HepG2 (cell line): ENCODE data around the gene ZBTB7A. TPM values are rescaled to one million over a fixed set of nuclear protein-coding genes. Genes with fewer than 3 reads are reported as not detected.

Experiments
- DZIP1 ChIP-seq: sonication (generic); formaldehyde crosslinking; IDR thresholded peaks from 2 replicates; pipeline ENCODE4 v1.5.0; 2020; ENCODE audit warnings: mild to moderate bottlenecking, missing genetic modification reagents
- E2F2 ChIP-seq: sonication (generic); formaldehyde crosslinking; IDR thresholded peaks from 2 replicates; pipeline ENCODE4 v1.4.0; 2020; ENCODE audit warnings: missing genetic modification reagents, borderline replicate concordance
- ELF1 ChIP-seq: sonication (generic); formaldehyde crosslinking; IDR thresholded peaks from 2 replicates; pipeline ENCODE4 v1.4.0; 2020; ENCODE audit warnings: missing genetic modification reagents
- GZF1 ChIP-seq: sonication (generic); formaldehyde crosslinking; IDR thresholded peaks from 2 replicates; pipeline ENCODE4 v1.5.1; 2020; ENCODE audit warnings: mild to moderate bottlenecking, missing genetic modification reagents
- KDM6A ChIP-seq: IDR thresholded peaks from 2 replicates; pipeline ENCODE4 v1.6.1; 2016; ENCODE audit warnings: low read depth
- NFAT5 ChIP-seq: sonication (generic); formaldehyde crosslinking; IDR thresholded peaks from 2 replicates; pipeline ENCODE4 v1.4.0; 2020; ENCODE audit warnings: missing genetic modification reagents
- PAXIP1 ChIP-seq: sonication (generic); formaldehyde crosslinking; conservative IDR thresholded peaks from 2 replicates; pipeline ENCODE4 v1.4.0; 2020; ENCODE audit warnings: mild to moderate bottlenecking, missing genetic modification reagents, moderate library complexity
- SMAD9 ChIP-seq: sonication (generic); formaldehyde crosslinking; IDR thresholded peaks from 2 replicates; pipeline ENCODE4 v1.5.1; 2020; ENCODE audit warnings: mild to moderate bottlenecking, missing genetic modification reagents
- SRY ChIP-seq: sonication (generic); formaldehyde crosslinking; IDR thresholded peaks from 2 replicates; pipeline ENCODE4 v1.8.0; 2022; ENCODE audit warnings: mild to moderate bottlenecking, missing genetic modification reagents
- UBTF ChIP-seq: sonication (generic); formaldehyde crosslinking; IDR thresholded peaks from 2 replicates; pipeline ENCODE4 v1.4.0; 2020; ENCODE audit warnings: mild to moderate bottlenecking, missing genetic modification reagents
- ZNF383 ChIP-seq: sonication (generic); formaldehyde crosslinking; IDR thresholded peaks from 2 replicates; pipeline ENCODE4 v1.4.0; 2020; ENCODE audit warnings: missing genetic modification reagents, mild to moderate bottlenecking, borderline replicate concordance
- ZSCAN31 ChIP-seq: sonication (generic); formaldehyde crosslinking; IDR thresholded peaks from 2 replicates; pipeline ENCODE4 v1.5.0; 2020; ENCODE audit warnings: low read depth, mild to moderate bottlenecking, missing genetic modification reagents
- polyA plus RNA-seq, 8 experiments: library from polyadenylated mRNA; depleted of rRNA in 3 of 8; stranded (reverse) in 7 of 8; unstranded in 1 of 8; fragments of >200 nt; fragmentation: Illumina TruSeq in 4 of 8; extraction: Trizol in 4 of 8; gene quantifications; 2 replicates each; pipeline versions ENCODE4 v1.2.1 to v1.2.3, GENCODE V29; 2011 to 2016; ENCODE audit warnings: low read depth in 4 of 8, missing spikeins in 1 of 8, mixed read lengths in 1 of 8; ENCODE audit not compliant: insufficient read depth in 1 of 8
- total RNA-seq, 5 experiments: library from RNA; depleted of rRNA; stranded (reverse); fragments of >200 nt; fragmentation: Illumina TruSeq; extraction: Trizol; gene quantifications; 2 replicates each; pipeline ENCODE4 v1.2.3, GENCODE V29; 2016; ENCODE audit warnings: low read depth in 1 of 5

The ZBTB7A gene
- total and polyA plus RNA-seq, 2 of the 13 experiments (the other 11 are each of a cell fraction or from before 2014, with no cell fraction given), result 3.6 to 4.0 TPM

GRCh38 chr19:4052114-4052992, 14.3 kb downstream of the ZBTB7A start (continued):
- TF ChIP-seq NFAT5 (CRISPR knock-in tag), result no peak
- TF ChIP-seq KDM6A (CRISPR knock-in tag), result peak; percentile 69; the same call in 1 of the 2 replicates
- TF ChIP-seq SRY (CRISPR knock-in tag), result 0 out of 2 replicates have a peak, but pooled peaks have one; percentile 16
- no peak for TF ChIP-seq DZIP1 (CRISPR knock-in tag)
- 0 out of 2 replicates have a peak, but pooled peaks have one; percentile 52 for TF ChIP-seq ZSCAN31
- TF ChIP-seq PAXIP1 (CRISPR knock-in tag), result peak; percentile 96
- no peak for TF ChIP-seq SMAD9
- TF ChIP-seq ELF1 (CRISPR knock-in tag), result no peak
- no peak for TF ChIP-seq E2F2 (CRISPR knock-in tag)
- peak; percentile 83 for TF ChIP-seq UBTF (CRISPR knock-in tag)
- no peak for TF ChIP-seq ZNF383 (CRISPR knock-in tag)
- peak; percentile 86; the same call in 1 of the 2 replicates for TF ChIP-seq GZF1 (CRISPR knock-in tag)
